GM12878 (cell line): ENCODE measurements around the gene GPR146. TPM values are rescaled to one million over a fixed set of nuclear protein-coding genes. Genes with fewer than 3 reads are reported as not detected.

Experiments
- ATAC-seq: fragments of 200-7000 bp; cut with Tn5 transposase; 3 replicates; pipeline ENCODE4 v1.9.1; 2020; ENCODE audit warnings: mild to moderate bottlenecking, moderate library complexity
- BruUV-seq: library from RNA; stranded (reverse); fragments of 400-500 nt; replicated peaks from 2 replicates; lab custom pipeline; 2021; lab: Mats Ljungman, UMichigan
- CTCF ChIA-PET: fragments of 300-600 bp; sonication (Branson Sonifier 250); formaldehyde crosslinking; extraction: SDS; loops from one replicate; lab custom pipeline; 2021; ENCODE audit warnings: inconsistent platforms; lab: Yijun Ruan, JAX
- POLR2A ChIA-PET: fragments of 350-600 bp; formaldehyde crosslinking; extraction: SDS; loops from one replicate; lab custom pipeline; 2021; ENCODE audit warnings: inconsistent platforms; lab: Charles Lee
- RAD21 ChIA-PET: fragments of 300-600 bp; sonication (Branson Sonifier 250); formaldehyde crosslinking; loops from one replicate; lab custom pipeline; 2023; ENCODE audit warnings: antibody characterized with exemption; ENCODE audit not compliant: unreplicated experiment; lab: Charles Lee
- SMC1A ChIA-PET: fragments of 300-600 bp; sonication (Branson Sonifier 250); formaldehyde crosslinking; loops from one replicate; lab custom pipeline; 2023; ENCODE audit not compliant: unreplicated experiment, uncharacterized antibody; lab: Charles Lee
- DNase-seq: peaks from one replicate; pipeline ENCODE4 v3.0.0-alpha.2; 2011; ENCODE audit warnings: low read depth, low spot score
- FAIRE-seq: peaks from 3 replicates; lab custom pipeline; 2011; peaks lifted over from hg19 to GRCh38; lab: Jason Lieb, UNC
- H2AFZ ChIP-seq: 2 replicates; pipeline ENCODE4 v1.6.0; 2011; ENCODE audit warnings: low read depth, low read length, control low read depth; ENCODE audit not compliant: control insufficient read depth
- H3K27ac ChIP-seq: 2 replicates; pipeline ENCODE4 v1.5.1; 2011; ENCODE audit warnings: control low read depth; ENCODE audit not compliant: control insufficient read depth, insufficient read depth
- H3K27me3 ChIP-seq, 2 experiments: replicated peaks in 1 of 2; 2 replicates each; pipeline versions ENCODE4 v1.6.0 to v1.6.1; 2011; ENCODE audit warnings: low read length in 1 of 2; ENCODE audit not compliant: control insufficient read depth in 2 of 2, insufficient read depth in 2 of 2
- H3K36me3 ChIP-seq, 2 experiments: 2 replicates each; pipeline ENCODE4 v1.5.1; 2011; ENCODE audit warnings: low read length in 1 of 2; ENCODE audit not compliant: control insufficient read depth in 2 of 2, insufficient read depth in 2 of 2
- H3K4me1 ChIP-seq: 2 replicates; pipeline ENCODE4 v1.6.1; 2011; ENCODE audit warnings: mild to moderate bottlenecking, low read length, moderate library complexity, mixed read lengths; ENCODE audit not compliant: control insufficient read depth, insufficient read depth
- H3K4me2 ChIP-seq: 2 replicates; pipeline ENCODE4 v1.6.0; 2011; ENCODE audit warnings: control low read depth; ENCODE audit not compliant: control insufficient read depth, insufficient read depth
- H3K4me3 ChIP-seq: fragments of 200-600 bp; sonication (generic); 2 replicates; pipeline ENCODE4 v1.5.1; 2016
- H3K79me2 ChIP-seq: 2 replicates; pipeline ENCODE4 v1.6.0; 2011; ENCODE audit warnings: low read length; ENCODE audit not compliant: control insufficient read depth, insufficient read depth
- H3K9ac ChIP-seq: 2 replicates; pipeline ENCODE4 v1.8.0; 2011; ENCODE audit warnings: low read length, control low read depth, mixed read lengths; ENCODE audit not compliant: control insufficient read depth, insufficient read depth
- H3K9me3 ChIP-seq: replicated peaks from 3 replicates; pipeline ENCODE4 v1.5.1; 2011; ENCODE audit warnings: mild to moderate bottlenecking, low read length; ENCODE audit not compliant: control insufficient read depth, insufficient read depth
- H4K20me1 ChIP-seq: 2 replicates; pipeline ENCODE4 v1.6.0; 2011; ENCODE audit not compliant: control insufficient read depth, insufficient read depth
- BCL3 ChIP-seq: IDR thresholded peaks from 2 replicates; pipeline ENCODE4 v1.6.1; 2011; ENCODE audit warnings: borderline replicate concordance, low read depth, mild to moderate bottlenecking, moderate library complexity, low read length; ENCODE audit not compliant: insufficient read depth, poor library complexity, severe bottlenecking
- BHLHE40 ChIP-seq, 2 experiments: fragments of 450-650 bp in 1 of 2; IDR thresholded peaks; 2 replicates each; pipeline ENCODE4 v1.6.1; 2011 to 2017; ENCODE audit warnings: low read depth in 2 of 2, borderline replicate concordance in 1 of 2, improper control_type of control experiment in 1 of 2, low read length in 1 of 2, mild to moderate bottlenecking in 1 of 2
- ETV6 ChIP-seq, 2 experiments: fragments of 450-650 bp in 1 of 2; IDR thresholded peaks in 1 of 2; conservative IDR thresholded peaks in 1 of 2; 2 replicates each; pipeline ENCODE4 v1.6.1; 2014; ENCODE audit warnings: antibody characterized with exemption in 1 of 2, borderline replicate concordance in 1 of 2, low read depth in 1 of 2, mild to moderate bottlenecking in 1 of 2, moderate library complexity in 1 of 2
- EZH2 ChIP-seq: IDR thresholded peaks from 2 replicates; pipeline ENCODE4 v1.6.1; 2012; ENCODE audit warnings: low read depth, mild to moderate bottlenecking, control low read depth, inconsistent platforms, low read length, borderline replicate concordance; ENCODE audit not compliant: control insufficient read depth
- HDAC6 ChIP-seq: fragments of 200-600 bp; sonication (generic); IDR thresholded peaks from one replicate; pipeline ENCODE4 v1.8.0; 2017; ENCODE audit warnings: antibody characterized with exemption; ENCODE audit not compliant: unreplicated experiment
- NR2C2 ChIP-seq: IDR thresholded peaks from 2 replicates; pipeline ENCODE4 v1.6.1; 2011; ENCODE audit warnings: borderline replicate concordance, low read depth; ENCODE audit not compliant: control insufficient read depth, insufficient read length
- NR2F1 ChIP-seq: fragments of 450-650 bp; conservative IDR thresholded peaks from 2 replicates; pipeline ENCODE4 v1.6.1; 2017; ENCODE audit warnings: mild to moderate bottlenecking
- PKNOX1 ChIP-seq: fragments of 450-650 bp; IDR thresholded peaks from 2 replicates; pipeline ENCODE4 v1.6.1; 2016; ENCODE audit warnings: mild to moderate bottlenecking
- POU2F2 ChIP-seq: IDR thresholded peaks from 3 replicates; pipeline ENCODE4 v1.6.1; 2011; ENCODE audit warnings: low read depth, mild to moderate bottlenecking, low read length, borderline replicate concordance
- RFX5 ChIP-seq: IDR thresholded peaks from 2 replicates; pipeline ENCODE4 v1.6.1; 2011; ENCODE audit warnings: low read depth, low read length, improper control_type of control experiment
- SREBF1 ChIP-seq: IDR thresholded peaks from 2 replicates; pipeline ENCODE4 v1.6.1; 2012; ENCODE audit warnings: mild to moderate bottlenecking, low read length
- USF2 ChIP-seq: IDR thresholded peaks from 2 replicates; pipeline ENCODE4 v1.6.1; 2011; ENCODE audit warnings: low read depth, low read length, improper control_type of control experiment, borderline replicate concordance
- ZBED1 ChIP-seq: IDR thresholded peaks from 2 replicates; pipeline ENCODE4 v1.6.1; 2016; ENCODE audit warnings: borderline replicate concordance
- ZNF217 ChIP-seq: fragments of 450-650 bp; IDR thresholded peaks from 2 replicates; pipeline ENCODE4 v1.6.1; 2017; ENCODE audit warnings: antibody characterized with exemption, mild to moderate bottlenecking
- WGBS: methylation state at CpG from one replicate; pipeline ENCODE4 v1.1.6; 2016; ENCODE audit warnings: low lambda C conversion rate; ENCODE audit not compliant: insufficient replicate concordance, insufficient coverage; ENCODE audit errors: missing lambda C conversion rate; 5-methylcytosine and 5-hydroxymethylcytosine counted together
- in situ Hi-C: fragments of 300-500 bp; cut with MboI; formaldehyde crosslinking; loops from 9 replicates; pipeline ENCODE4 v1.14.3; 2018; ENCODE audit warnings: mixed read lengths
- intact Hi-C: fragments of 100-400 bp; cut with micrococcal nuclease; formaldehyde crosslinking; loops from one replicate; pipeline ENCODE4 v1.14.2; 2022; ENCODE audit not compliant: unreplicated experiment
- polyA plus RNA-seq, 11 experiments: library from polyadenylated mRNA; depleted of rRNA in 4 of 11; unstranded in 6 of 11; stranded (reverse) in 5 of 11; fragments of >200 nt; fragmentation: Nextera tagmentation in 4 of 11; fragmentation: Illumina TruSeq in 1 of 11; extraction: Ambion mirVana in 4 of 11; extraction: Trizol in 1 of 11; gene quantifications; 1 replicate in 1 of 11; 2 replicates in 10 of 11; pipeline versions ENCODE4 v1.2.1 to v1.2.3, GENCODE V29; 2011 to 2016; ENCODE audit warnings: inconsistent platforms in 2 of 11, missing spikeins in 2 of 11, low read depth in 1 of 11
- total RNA-seq, 4 experiments: library from RNA; depleted of rRNA in 3 of 4; stranded (reverse); fragments of >200 nt in 3 of 4; fragmentation: Illumina TruSeq in 1 of 4; extraction: Trizol in 1 of 4; gene quantifications; 2 replicates each; pipeline versions ENCODE4 v1.2.1 to v1.2.3, GENCODE V29; 2013 to 2021

The GPR146 gene
- total and polyA plus RNA-seq, 10 of the 15 experiments (the other 5 are each of a cell fraction or from before 2014, with no cell fraction given): 0.19 to 12.0 (median 0.54) TPM; not detected in 2

- WGBS: 89% methylated on average over 21 of the region's 21 CpGs
- CTCF ChIA-PET: interaction anchor here (1.2 to 2.1 kb wide), 2 partner anchors 12 to 60 kb away, joined by 3 to 4 read pairs; no protein-coding TSS in a partner anchor
- BruUV-seq: no TSS peak
- H3K9ac ChIP-seq: no peak overlapping the region
- RAD21 ChIA-PET: interaction anchor here (1.0 kb wide), 1 partner anchor 12 kb away, joined by 6 read pairs; no protein-coding TSS in a partner anchor
- no peak for TF ChIP-seq PKNOX1
- TF ChIP-seq HDAC6: no peak
- no peak for TF ChIP-seq USF2
- TF ChIP-seq NR2C2: no peak
- TF ChIP-seq EZH2: no peak
- TF ChIP-seq ZNF217: no peak
- TF ChIP-seq SREBF1: no peak
- no peak for TF ChIP-seq RFX5
- no peak for TF ChIP-seq POU2F2
- TF ChIP-seq ETV6 (conservative IDR thresholded peaks at IDR 0.05 in 1 of 2, IDR thresholded peaks at IDR 0.05 in 1 of 2; ENCODE audit: borderline replicate concordance in 1 of 2, low read depth in 1 of 2): no peak
- TF ChIP-seq BCL3: no peak
- no peak for TF ChIP-seq BHLHE40 (IDR thresholded peaks at IDR 0.05; ENCODE audit: borderline replicate concordance in 1 of 2, low read depth in 2 of 2, low read length in 1 of 2)
- TF ChIP-seq ZBED1: no peak
- TF ChIP-seq NR2F1: no peak
- H3K4me2 ChIP-seq: no peak overlapping the region
- H3K27me3 ChIP-seq: no peaks in the 10 kb centered on the region
- H3K9me3 ChIP-seq: no peaks in the 10 kb centered on the region
- intact Hi-C loops: no loop called here
- DNase-seq: no peak
- in situ Hi-C loops: no loop called here
- SMC1A ChIA-PET: interaction anchor here (1.3 kb wide), 1 partner anchor 19 kb away, joined by 3 read pairs; no protein-coding TSS in a partner anchor
- H4K20me1 ChIP-seq: no peaks in the 10 kb centered on the region
- no peak for FAIRE-seq
- no peak overlapping the region for H3K4me3 ChIP-seq
- no peak for ATAC-seq
- peaks cover 15% of the 10 kb centered on the region for H3K4me1 ChIP-seq
- peaks cover 4 to 17% of the 10 kb centered on the region in 2 experiments; a peak in 3 of 4 replicates for H3K36me3 ChIP-seq
- POLR2A ChIA-PET: interaction anchor here (1.0 kb wide), 1 partner anchor 40 kb away, joined by 3 read pairs; no protein-coding TSS in a partner anchor
- no peak overlapping the region for H3K27ac ChIP-seq
- H2AFZ ChIP-seq: no peak overlapping the region
- no peaks in the 10 kb centered on the region for H3K79me2 ChIP-seq
Observed at GRCh38 chr7:1005303-1005702, 39.0 kb upstream of the GPR146 start.
